Lower leg skin (tissue), 3 donors: ENCODE data around the gene IFT172.

Experiments used
- CTCF ChIP-seq, 3 donors: fragments of 450-650 bp; IDR thresholded peaks; one replicate each; pipeline ENCODE4 v1.5.1; 2016; ENCODE audit warnings: antibody characterized with exemption in 3 of 3, mild to moderate bottlenecking in 3 of 3, moderate library complexity in 2 of 3
- POLR2A ChIP-seq, 2 donors: fragments of 450-650 bp; IDR thresholded peaks; one replicate each; pipeline ENCODE4 v1.6.1; 2016 to 2017; ENCODE audit warnings: antibody characterized with exemption in 2 of 2, mild to moderate bottlenecking in 1 of 2, moderate library complexity in 1 of 2

- TF ChIP-seq POLR2A (IDR thresholded peaks at IDR 0.05): no peak
- TF ChIP-seq CTCF (IDR thresholded peaks at IDR 0.05): no peak
These were observed 53.9 kb downstream of the IFT172 start for GRCh38 chr2:27435628-27436027.
